ENCODE data around the gene TMEM141. TPM values are rescaled to one million over a fixed set of nuclear protein-coding genes. Genes with fewer than 3 reads are reported as not detected.

The TMEM141 gene
- total RNA-seq, 2 experiments from 2014 or later, result 43.2 to 70.2 TPM

- ChIA-PET POLR2A (no interaction called here), CTCF (ENCODE audit: unreplicated experiment) (interaction anchor here (1.0 kb wide), 1 partner anchor 32 kb away, joined by 3 read pairs; no protein-coding TSS in a partner anchor)
- peaks cover 12% of the 10 kb centered on the region for H3K4me1 ChIP-seq (ENCODE audit: insufficient read depth, low read length, poor library complexity, severe bottlenecking)
- BruUV-seq (replicated peaks), result no TSS peak
- H3K4me3 ChIP-seq (ENCODE audit: low read depth, low read length, poor library complexity, severe bottlenecking), result no peak overlapping the region
- no peak overlapping the region for H3K27ac ChIP-seq (ENCODE audit: low read depth, low read length, poor library complexity, severe bottlenecking)
- TF ChIP-seq CTCF (conservative IDR thresholded peaks at IDR 0.05; ENCODE audit: low read length) (no peak), EZH2phosphoT487 (IDR thresholded peaks at IDR 0.05; ENCODE audit: borderline replicate concordance, low read depth, low read length) (no peak)
- H3K9me2 ChIP-seq (ENCODE audit: insufficient read depth, low read length), result no peaks in the 10 kb centered on the region
- no peak overlapping the region for H2AFZ ChIP-seq (ENCODE audit: low read length)
- no peak for DNase-seq (ENCODE audit: low spot score)
- no peaks in the 10 kb centered on the region for H3K9me3 ChIP-seq (ENCODE audit: low read length)
- no peaks in the 10 kb centered on the region for H4K20me1 ChIP-seq (ENCODE audit: insufficient read depth, low read length)
- H3K79me2 ChIP-seq (ENCODE audit: insufficient read depth, low read depth, low read length), result no peaks in the 10 kb centered on the region
- intact Hi-C loops (cut with micrococcal nuclease; ENCODE audit: unreplicated experiment), result no loop called here
- H3K4me2 ChIP-seq (ENCODE audit: low read length), result no peak overlapping the region
- H3K36me3 ChIP-seq (ENCODE audit: insufficient read depth, low read length), result no peaks in the 10 kb centered on the region
Measured at GRCh38 chr9:136745389-136746154, 45.6 kb upstream of the TMEM141 start.

- peaks cover 2% of the 10 kb centered on the region for H3K9me3 ChIP-seq (ENCODE audit: low read length)
- H3K4me1 ChIP-seq (ENCODE audit: insufficient read depth, low read length, poor library complexity, severe bottlenecking), result peaks cover 12% of the 10 kb centered on the region
- no peaks in the 10 kb centered on the region for H4K20me1 ChIP-seq (ENCODE audit: insufficient read depth, low read length)
- H3K79me2 ChIP-seq (ENCODE audit: insufficient read depth, low read depth, low read length), result no peaks in the 10 kb centered on the region
- POLR2A ChIA-PET, result no interaction called here
- H3K4me2 ChIP-seq (ENCODE audit: low read length), result no peak overlapping the region
- no peaks in the 10 kb centered on the region for H3K36me3 ChIP-seq (ENCODE audit: insufficient read depth, low read length)
- CTCF ChIA-PET (ENCODE audit: unreplicated experiment), result no interaction called here
- H3K9me2 ChIP-seq (ENCODE audit: insufficient read depth, low read length), result no peaks in the 10 kb centered on the region
- H2AFZ ChIP-seq (ENCODE audit: low read length), result no peak overlapping the region
- no peak overlapping the region for H3K4me3 ChIP-seq (ENCODE audit: low read depth, low read length, poor library complexity, severe bottlenecking)
- intact Hi-C loops (cut with micrococcal nuclease; ENCODE audit: unreplicated experiment), result no loop called here
- no peak for TF ChIP-seq CTCF (conservative IDR thresholded peaks at IDR 0.05; ENCODE audit: low read length)
- TF ChIP-seq EZH2phosphoT487 (IDR thresholded peaks at IDR 0.05; ENCODE audit: borderline replicate concordance, low read depth, low read length), result no peak
- no peak for DNase-seq (ENCODE audit: low spot score)
- no peak overlapping the region for H3K27ac ChIP-seq (ENCODE audit: low read depth, low read length, poor library complexity, severe bottlenecking)
- BruUV-seq (replicated peaks), result no TSS peak
Measured at GRCh38 chr9:136746155-136746490, 45.0 kb upstream of the TMEM141 start.

- Histone ChIP-seq H2AFZ (ENCODE audit: low read length) (no peak overlapping the region), H3K9me2 (ENCODE audit: insufficient read depth, low read length) (no peaks in the 10 kb centered on the region), H3K27ac (ENCODE audit: low read depth, low read length, poor library complexity, severe bottlenecking) (no peak overlapping the region), H3K9me3 (ENCODE audit: low read length) (peaks cover 7% of the 10 kb centered on the region), H3K4me3 (ENCODE audit: low read depth, low read length, poor library complexity, severe bottlenecking) (no peak overlapping the region), H3K4me2 (ENCODE audit: low read length) (no peak overlapping the region), H3K36me3 (ENCODE audit: insufficient read depth, low read length) (no peaks in the 10 kb centered on the region), H4K20me1 (ENCODE audit: insufficient read depth, low read length) (no peaks in the 10 kb centered on the region), H3K4me1 (ENCODE audit: insufficient read depth, low read length, poor library complexity, severe bottlenecking) (peaks cover 9% of the 10 kb centered on the region), H3K79me2 (ENCODE audit: insufficient read depth, low read depth, low read length) (no peaks in the 10 kb centered on the region)
- no TSS peak for BruUV-seq (replicated peaks)
- POLR2A ChIA-PET, result no interaction called here
- TF ChIP-seq CTCF (conservative IDR thresholded peaks at IDR 0.05; ENCODE audit: low read length) (no peak), EZH2phosphoT487 (IDR thresholded peaks at IDR 0.05; ENCODE audit: borderline replicate concordance, low read depth, low read length) (no peak)
- CTCF ChIA-PET (ENCODE audit: unreplicated experiment), result no interaction called here
- DNase-seq (ENCODE audit: low spot score), result no peak
- intact Hi-C loops (cut with micrococcal nuclease; ENCODE audit: unreplicated experiment), result no loop called here
Measured at GRCh38 chr9:136746621-136747020, 44.5 kb upstream of the TMEM141 start.
